Common myeloid progenitor, CD34-positive (primary cell): ENCODE results near the gene MDC1.

Source experiments
- CTCF ChIA-PET: fragments of 350-600 bp; sonication (Branson Sonifier 250); formaldehyde crosslinking; loops from one replicate; lab custom pipeline; 2021; ENCODE audit warnings: antibody characterized with exemption; lab: Charles Lee
- POLR2A ChIA-PET: fragments of 350-600 bp; sonication (Branson Sonifier 250); formaldehyde crosslinking; loops from one replicate; lab custom pipeline; 2021; ENCODE audit warnings: antibody characterized with exemption; lab: Charles Lee
- DNase-seq, 3 donors: peaks; one replicate each; pipeline versions ENCODE4 v3.0.0 to v3.0.0-alpha.2; 2013
- H3K27ac ChIP-seq, 2 experiments: 1 replicate in 1 of 2; 2 replicates in 1 of 2; pipeline ENCODE4 v1.7.0; 2013; ENCODE audit warnings: inconsistent platforms in 2 of 2, low read length in 2 of 2, mild to moderate bottlenecking in 2 of 2, low read depth in 1 of 2, moderate library complexity in 1 of 2; ENCODE audit not compliant: severe bottlenecking in 2 of 2, insufficient read depth in 1 of 2, poor library complexity in 1 of 2
- H3K27me3 ChIP-seq, 5 experiments: replicated peaks in 2 of 5; 1 replicate in 3 of 5; 2 replicates in 2 of 5; pipeline versions ENCODE4 v1.6.1 to v1.7.0; 2013; ENCODE audit warnings: low read length in 4 of 5, mild to moderate bottlenecking in 2 of 5, moderate library complexity in 2 of 5, inconsistent platforms in 1 of 5; ENCODE audit not compliant: insufficient read depth in 5 of 5, control insufficient read depth in 4 of 5
- H3K36me3 ChIP-seq, 4 experiments: 1 replicate in 2 of 4; 2 replicates in 2 of 4; pipeline versions ENCODE4 v1.6.1 to v1.7.0; 2013; ENCODE audit warnings: low read length in 3 of 4, control low read depth in 1 of 4, mild to moderate bottlenecking in 1 of 4; ENCODE audit not compliant: control insufficient read depth in 4 of 4, insufficient read depth in 4 of 4
- H3K4me1 ChIP-seq, 4 experiments: 1 replicate in 3 of 4; 2 replicates in 1 of 4; pipeline versions ENCODE4 v1.6.1 to v1.7.1; 2013; ENCODE audit warnings: low read length in 3 of 4, mild to moderate bottlenecking in 3 of 4, control low read depth in 1 of 4, inconsistent platforms in 1 of 4, moderate library complexity in 1 of 4; ENCODE audit not compliant: control insufficient read depth in 4 of 4, insufficient read depth in 4 of 4; ENCODE audit errors: control extremely low read depth in 1 of 4
- H3K4me3 ChIP-seq, 7 experiments: 1 replicate in 4 of 7; 2 replicates in 3 of 7; pipeline versions ENCODE4 v1.5.1 to v1.7.0; 2013; ENCODE audit warnings: mild to moderate bottlenecking in 7 of 7, low read length in 6 of 7, moderate library complexity in 6 of 7, inconsistent platforms in 2 of 7, low read depth in 2 of 7, control low read depth in 1 of 7; ENCODE audit not compliant: insufficient read depth in 4 of 7, control insufficient read depth in 1 of 7; ENCODE audit errors: extremely low read depth in 1 of 7
- H3K9me3 ChIP-seq, 5 experiments: 1 replicate in 4 of 5; 2 replicates in 1 of 5; pipeline versions ENCODE4 v1.6.1 to v1.7.1; 2013; ENCODE audit warnings: low read length in 4 of 5, mild to moderate bottlenecking in 2 of 5, inconsistent platforms in 1 of 5, low read depth in 1 of 5, moderate library complexity in 1 of 5; ENCODE audit not compliant: control insufficient read depth in 4 of 5, insufficient read depth in 2 of 5; ENCODE audit errors: control extremely low read depth in 1 of 5
- WGBS: methylation state at CpG from one replicate; pipeline ENCODE4 v1.1.5; 2013; ENCODE audit not compliant: insufficient coverage; 5-methylcytosine and 5-hydroxymethylcytosine counted together

Gene MDC1

DNA sequence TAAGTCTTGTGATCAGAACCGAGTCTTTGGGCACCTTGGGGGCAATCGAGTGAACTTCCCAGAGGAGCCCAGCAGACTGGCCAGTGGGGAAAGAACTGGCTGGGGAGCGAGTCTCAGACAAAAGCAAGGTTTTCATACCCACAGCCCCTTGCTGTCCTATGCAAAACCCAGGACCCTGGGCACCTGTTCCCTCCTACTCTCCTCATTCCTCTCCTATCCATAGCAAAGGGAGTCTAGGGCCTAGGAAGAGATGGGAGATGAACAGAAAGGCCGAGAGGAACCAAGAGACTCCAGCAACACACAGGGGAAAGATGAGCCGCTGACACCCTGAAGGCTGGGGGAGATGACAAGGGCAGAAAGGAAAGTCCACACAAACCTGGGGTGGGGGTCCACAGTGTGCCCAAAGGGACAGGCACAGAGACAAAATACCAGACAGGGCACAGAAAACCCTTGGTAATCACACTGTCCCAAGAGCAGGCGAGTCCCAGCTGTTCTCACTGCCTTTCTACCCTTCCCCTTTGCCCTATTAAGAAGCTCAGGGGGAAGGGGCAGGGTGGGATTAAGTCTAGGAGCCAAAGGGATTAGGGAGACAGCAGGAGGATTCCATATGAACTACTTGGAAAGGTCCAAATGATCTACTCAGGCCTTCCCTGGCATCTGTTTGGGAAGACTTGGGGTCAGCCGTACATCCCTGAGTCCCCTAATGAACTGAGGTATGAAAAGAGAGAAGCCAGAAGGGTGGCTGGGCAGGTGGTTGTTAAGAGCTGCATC is 37.1 kb downstream of the MDC1 start:
- ChIA-PET CTCF (interaction anchor here (0.7 to 18.0 kb wide), 13 partner anchors 8 to 196 kb away, joined by 3 to 622 read pairs (median 6); partner anchors contain the start of genes DHX16, MDC1, NRM and TUBB), POLR2A (interaction anchor here (7.4 kb wide), 1 partner anchor 41 kb away, joined by 56 read pairs; the partner anchor contains the start of gene TUBB)
- no peak for DNase-seq
- peaks cover 7 to 46% (median 30%) of the 10 kb centered on the region in 4 experiments for H3K36me3 ChIP-seq
- H3K27me3 ChIP-seq: no peaks in the 10 kb centered on the region
- WGBS: 79% methylated on average over 7 of the region's 7 CpGs
- H3K4me3 ChIP-seq: peak overlapping the region in 5 of 7 experiments; percentile 9 to 88 (median 46)
- H3K9me3 ChIP-seq: no peaks in the 10 kb centered on the region
- peak overlapping the region in 1 of 2 experiments; percentile 49 for H3K27ac ChIP-seq
- H3K4me1 ChIP-seq: peaks cover 10 to 61% (median 54%) of the 10 kb centered on the region in 4 experiments

- H3K4me1 ChIP-seq: peaks cover 10 to 55% (median 51%) of the 10 kb centered on the region in 4 experiments
- ChIA-PET CTCF (interaction anchor here (0.7 to 18.0 kb wide), 21 partner anchors 9 to 408 kb away, joined by 3 to 622 read pairs (median 4); partner anchors contain the start of genes FLOT1, MDC1, NRM and TUBB), POLR2A (interaction anchor here (0.6 to 7.4 kb wide), 4 partner anchors 28 to 52 kb away, joined by 3 to 56 read pairs (median 6); partner anchors contain the start of genes MDC1 and TUBB)
- H3K27ac ChIP-seq: peak overlapping the region in 1 of 2 experiments; percentile 44
- 8% methylated on average over 11 of the region's 31 CpGs for WGBS
- DNase-seq: peak; percentile 83 to 91 (median 87)
- H3K4me3 ChIP-seq: peak overlapping the region in 4 of 7 experiments; percentile 9 to 88 (median 43)
- no peaks in the 10 kb centered on the region for H3K9me3 ChIP-seq
- H3K36me3 ChIP-seq: peaks cover 7 to 45% (median 30%) of the 10 kb centered on the region in 4 experiments
- no peaks in the 10 kb centered on the region for H3K27me3 ChIP-seq
These were observed 37.9 kb downstream of the MDC1 start for GRCh38 chr6:30678964-30679726.

DNA sequence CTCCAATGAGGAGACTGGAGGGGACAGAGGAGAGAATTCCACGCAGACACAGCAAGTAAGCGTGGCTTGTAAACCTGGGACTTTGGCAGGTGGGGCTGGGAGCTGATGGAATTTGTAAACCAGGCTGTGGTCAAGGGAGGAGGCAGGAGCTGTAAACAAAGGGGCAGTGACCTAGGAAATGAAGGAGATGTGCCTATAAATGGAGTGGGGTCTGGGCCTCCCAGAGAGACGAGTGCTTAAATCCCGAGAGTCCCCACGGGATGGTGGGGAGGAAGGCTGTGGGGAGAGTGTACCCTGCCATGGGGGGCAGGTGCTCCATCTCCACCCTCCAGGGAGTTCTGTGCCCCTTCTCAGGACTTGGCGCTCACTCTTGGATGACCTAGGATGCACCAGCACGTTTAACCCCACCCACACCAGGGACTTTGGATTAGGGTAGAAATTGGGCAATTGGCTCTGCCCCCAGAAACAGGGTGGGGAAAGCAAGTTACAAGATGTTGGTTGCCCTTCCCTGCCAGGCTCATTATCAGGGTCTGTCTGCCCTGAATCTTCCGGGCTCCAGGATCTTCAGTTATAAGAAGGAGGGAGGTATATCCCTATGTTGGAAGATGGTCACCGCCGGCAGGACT is 40.3 kb downstream of the MDC1 start:
- Histone ChIP-seq H3K36me3 (peaks cover 7 to 45% (median 29%) of the 10 kb centered on the region in 4 experiments), H3K4me1 (peaks cover 8 to 48% (median 44%) of the 10 kb centered on the region in 4 experiments), H3K27ac (no peak overlapping the region), H3K27me3 (no peaks in the 10 kb centered on the region), H3K4me3 (no peak overlapping the region), H3K9me3 (no peaks in the 10 kb centered on the region)
- ChIA-PET POLR2A (no interaction called here), CTCF (interaction anchor here (0.7 to 18.0 kb wide), 4 partner anchors 25 to 111 kb away, joined by 3 to 622 read pairs (median 4); partner anchors contain the start of genes MDC1 and TUBB)
- DNase-seq: no peak
- 92% methylated on average over 4 of the region's 10 CpGs for WGBS

DNA sequence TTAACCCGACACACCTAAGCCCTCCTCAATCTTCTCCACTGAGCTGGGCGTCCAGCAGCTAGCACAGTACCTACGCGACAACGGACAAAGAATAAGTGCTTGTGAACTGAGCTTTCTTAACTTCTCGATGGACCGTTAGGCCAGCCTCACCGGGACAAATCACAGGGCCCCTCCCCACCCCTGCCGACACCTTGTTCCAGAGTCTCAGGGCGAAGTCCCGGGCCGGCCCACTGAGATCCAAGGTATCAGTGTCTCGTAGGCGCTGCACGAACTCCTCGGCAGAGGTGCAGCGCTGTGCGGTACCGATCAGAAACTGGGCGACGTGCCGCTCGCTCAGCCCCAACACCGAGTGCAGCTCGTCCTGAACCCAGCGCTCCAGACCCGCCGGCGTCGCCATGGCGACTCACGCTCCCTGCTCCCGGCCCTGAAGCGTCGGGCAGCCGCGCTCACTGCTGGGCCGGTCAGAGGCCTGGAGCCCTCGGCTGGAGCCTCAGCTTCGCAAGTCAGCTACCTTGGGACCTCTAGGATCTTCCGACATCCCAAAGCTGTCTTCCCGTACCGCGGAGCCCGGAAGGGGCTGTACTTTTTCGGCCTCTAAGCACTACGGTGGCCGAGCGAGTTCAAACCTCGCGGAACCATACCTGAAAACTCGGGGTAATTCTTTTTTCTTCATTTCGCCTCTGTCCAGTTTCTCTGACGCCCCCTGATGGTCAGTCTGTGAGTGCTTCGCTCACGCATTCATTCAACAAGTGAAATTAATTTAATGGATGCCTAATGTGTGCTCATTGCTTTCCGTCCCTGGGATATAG is 44.4 kb downstream of the MDC1 start, which contains the start of gene DHX16:
Gene DHX16 (minus strand): TSS at position 562 of the 809 bp plus-strand sequence. CDS start 165 bp downstream, at position 397.
- peaks cover 10 to 47% (median 34%) of the 10 kb centered on the region in 4 experiments for H3K36me3 ChIP-seq

DNA sequence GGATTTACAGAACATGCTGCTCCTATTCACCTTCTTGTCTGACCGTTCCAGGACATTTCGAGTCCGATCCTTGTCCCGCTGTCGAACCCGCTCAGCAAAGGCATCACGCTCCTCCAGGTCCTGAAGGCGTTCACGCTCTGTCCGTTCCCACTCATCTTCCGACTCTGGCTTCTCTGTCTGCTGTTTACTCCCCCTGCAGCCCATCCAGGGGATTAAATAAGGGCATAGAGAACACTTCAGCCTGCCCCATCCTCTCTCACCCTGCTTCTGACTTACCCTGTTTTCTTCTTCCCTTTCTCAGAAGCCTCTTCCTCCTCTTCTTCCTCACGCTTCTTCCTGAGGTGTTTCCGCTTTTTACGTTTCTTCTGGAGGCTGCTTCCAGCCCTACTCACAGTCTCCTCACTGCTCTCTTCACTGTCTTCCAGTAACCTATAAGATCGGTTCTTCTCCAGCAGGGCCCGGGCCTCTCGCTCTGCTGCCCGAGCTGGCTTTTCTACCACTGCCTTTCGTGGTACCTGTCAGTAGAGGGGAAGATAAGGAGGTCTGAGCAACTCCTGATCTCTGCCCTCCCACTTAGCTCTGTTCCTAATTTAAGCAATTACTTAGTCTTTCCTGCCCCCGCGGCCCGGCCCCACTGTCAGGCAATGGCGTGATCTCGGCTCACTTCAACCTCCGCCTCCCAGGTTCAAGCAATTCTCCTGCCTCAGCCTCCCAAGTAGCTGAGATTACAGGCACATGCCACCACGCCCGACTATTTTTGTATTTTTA is 46.1 kb downstream of the MDC1 start:
- no peak overlapping the region for H3K27ac ChIP-seq
- CTCF ChIA-PET: interaction anchor here (0.7 to 18.0 kb wide), 11 partner anchors 10 to 189 kb away, joined by 3 to 622 read pairs (median 8); partner anchors contain the start of genes ATAT1, C6orf136, MDC1 and TUBB

More for the DNA sequence above, 44.4 kb downstream of the MDC1 start, which contains the start of gene DHX16:
- WGBS: 0% methylated on average over 48 of the region's 57 CpGs
- H3K4me3 ChIP-seq: peak within 1 kb of the TSS; percentile 76 to 99 (median 94)
- no peaks in the 10 kb centered on the region for H3K27me3 ChIP-seq
- H3K4me1 ChIP-seq: peaks cover 3 to 20% (median 17%) of the 10 kb centered on the region in 4 experiments
- H3K9me3 ChIP-seq: no peaks in the 10 kb centered on the region
- POLR2A ChIA-PET: interaction anchor here (0.6 to 0.8 kb wide), 3 partner anchors 62 to 131 kb away, joined by 3 to 10 read pairs (median 3); no protein-coding TSS in a partner anchor
- peak; percentile 96 to 97 (median 97) for DNase-seq
- CTCF ChIA-PET: interaction anchor here (1.0 to 18.0 kb wide), 13 partner anchors 9 to 130 kb away, joined by 3 to 622 read pairs (median 8); partner anchors contain the start of genes ATAT1, C6orf136, IER3 and MDC1
- peak within 1 kb of the TSS; percentile 61 to 83 for H3K27ac ChIP-seq

More for the DNA sequence above, 46.1 kb downstream of the MDC1 start:
- POLR2A ChIA-PET: no interaction called here
- H3K9me3 ChIP-seq: no peaks in the 10 kb centered on the region
- peak in 2 of 3 donors; percentile 28 to 38 for DNase-seq
- H3K36me3 ChIP-seq: peaks cover 7 to 40% (median 27%) of the 10 kb centered on the region in 4 experiments
- peak overlapping the region in 1 of 7 experiments; percentile 10 for H3K4me3 ChIP-seq
- H3K27me3 ChIP-seq: no peaks in the 10 kb centered on the region
- H3K4me1 ChIP-seq: peaks cover 3 to 19% (median 16%) of the 10 kb centered on the region in 4 experiments
- 96% methylated on average over 21 of the region's 27 CpGs for WGBS
